Testis (tissue), 3 donors: ENCODE measurements around the gene DPF3. TPM values are rescaled to one million over a fixed set of nuclear protein-coding genes. Genes with fewer than 3 reads are reported as not detected.

ENCODE experiments used
- DNase-seq: peaks from one replicate; pipeline ENCODE4 v3.0.0-alpha.2; 2019
- H3K27ac ChIP-seq, 2 donors: fragments of 200-600 bp; sonication (generic); one replicate each; pipeline ENCODE4 v1.5.1; 2019
- H3K27me3 ChIP-seq: fragments of 200-600 bp; sonication (generic); one replicate; pipeline ENCODE4 v1.5.1; 2019
- H3K36me3 ChIP-seq: fragments of 200-600 bp; sonication (generic); one replicate; pipeline ENCODE4 v1.5.1; 2017; ENCODE audit warnings: low read depth; ENCODE audit errors: missing control alignments
- H3K4me1 ChIP-seq: fragments of 200-600 bp; sonication (generic); one replicate; pipeline ENCODE4 v1.5.1; 2019
- H3K4me3 ChIP-seq, 2 donors: fragments of 200-600 bp; sonication (generic); one replicate each; pipeline ENCODE4 v1.5.1; 2017 to 2019
- H3K9me3 ChIP-seq: fragments of 200-600 bp; sonication (generic); one replicate; pipeline ENCODE4 v1.5.1; 2017
- POLR2A ChIP-seq: fragments of 450-650 bp; IDR thresholded peaks from one replicate; pipeline ENCODE4 v1.6.1; 2017; ENCODE audit warnings: antibody characterized with exemption, mild to moderate bottlenecking, moderate library complexity
- WGBS, 2 donors: methylation state at CpG; one replicate each; pipeline ENCODE4 v1.1.5; 2018; 5-methylcytosine and 5-hydroxymethylcytosine counted together
- intact Hi-C: fragments of 100-400 bp; cut with DNase I; formaldehyde crosslinking; loops from one replicate; pipeline ENCODE4 v1.15.1; 2023; ENCODE audit warnings: low total_unique reads
- polyA plus RNA-seq: library from polyadenylated mRNA; stranded (reverse); fragments of 350-450 nt; fragmentation: Illumina TruSeq; extraction: RNeasy Lipid Tissue Mini Kit (QIAGEN cat#74804); gene quantifications from one replicate; pipeline ENCODE4 v1.2.3, GENCODE V29; 2014; ENCODE audit warnings: low read depth, low replicate concordance; ENCODE audit not compliant: insufficient read depth
- total RNA-seq, 2 donors: library from RNA; depleted of rRNA; stranded (reverse); fragments of >200 nt; gene quantifications; one replicate each; pipeline ENCODE4 v1.2.3, GENCODE V29; 2016
- TF ChIP-seq, protein P1 (sequence below), 3 experiments: fragments of 450-650 bp in 2 of 3; fragments of 200-600 bp in 1 of 3; sonication (generic) in 1 of 3; IDR thresholded peaks; one replicate each; pipeline ENCODE4 v1.5.1; 2016 to 2019; ENCODE audit warnings: antibody characterized with exemption in 3 of 3, mild to moderate bottlenecking in 2 of 3, moderate library complexity in 1 of 3

DPF3 gene
- total and polyA plus RNA-seq, 3 donors from 2014 or later: 14.6 to 41.6 (median 26.4) TPM

DNA sequence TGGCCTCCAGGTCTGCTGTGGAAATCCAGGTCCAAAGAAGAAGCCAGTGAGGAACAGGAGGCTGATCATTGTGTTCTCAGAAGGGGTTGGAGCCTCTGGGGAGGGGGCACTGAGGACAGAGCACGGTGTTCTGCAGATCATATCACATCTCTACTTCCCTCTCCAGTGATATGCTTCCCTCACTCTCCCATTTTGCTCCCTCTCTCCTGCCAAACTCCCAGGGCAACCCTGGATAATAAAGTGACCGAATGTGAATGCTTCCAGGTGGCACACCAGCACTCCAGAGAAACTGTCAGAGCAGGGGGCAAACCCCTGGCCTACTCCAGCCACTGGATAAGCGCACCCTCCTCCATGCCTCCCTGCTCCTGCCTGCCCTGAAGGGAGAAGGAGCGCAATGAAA is 57.8 kb downstream of the DPF3 start:
- Histone ChIP-seq H3K4me1 (peaks cover 12% of the 10 kb centered on the region), H3K27me3 (no peaks in the 10 kb centered on the region), H3K4me3 (no peak overlapping the region), H3K27ac (no peak overlapping the region), H3K9me3 (no peaks in the 10 kb centered on the region), H3K36me3 (no peaks in the 10 kb centered on the region)
- intact Hi-C loops: no loop called here
- DNase-seq: no peak
- WGBS, 2 donors: 80 to 85% methylated on average over 3 to 4 of the region's 4 CpGs
- TF ChIP-seq, protein P1, sequence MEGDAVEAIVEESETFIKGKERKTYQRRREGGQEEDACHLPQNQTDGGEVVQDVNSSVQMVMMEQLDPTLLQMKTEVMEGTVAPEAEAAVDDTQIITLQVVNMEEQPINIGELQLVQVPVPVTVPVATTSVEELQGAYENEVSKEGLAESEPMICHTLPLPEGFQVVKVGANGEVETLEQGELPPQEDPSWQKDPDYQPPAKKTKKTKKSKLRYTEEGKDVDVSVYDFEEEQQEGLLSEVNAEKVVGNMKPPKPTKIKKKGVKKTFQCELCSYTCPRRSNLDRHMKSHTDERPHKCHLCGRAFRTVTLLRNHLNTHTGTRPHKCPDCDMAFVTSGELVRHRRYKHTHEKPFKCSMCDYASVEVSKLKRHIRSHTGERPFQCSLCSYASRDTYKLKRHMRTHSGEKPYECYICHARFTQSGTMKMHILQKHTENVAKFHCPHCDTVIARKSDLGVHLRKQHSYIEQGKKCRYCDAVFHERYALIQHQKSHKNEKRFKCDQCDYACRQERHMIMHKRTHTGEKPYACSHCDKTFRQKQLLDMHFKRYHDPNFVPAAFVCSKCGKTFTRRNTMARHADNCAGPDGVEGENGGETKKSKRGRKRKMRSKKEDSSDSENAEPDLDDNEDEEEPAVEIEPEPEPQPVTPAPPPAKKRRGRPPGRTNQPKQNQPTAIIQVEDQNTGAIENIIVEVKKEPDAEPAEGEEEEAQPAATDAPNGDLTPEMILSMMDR (IDR thresholded peaks at IDR 0.05): no peak
- TF ChIP-seq POLR2A: no peak

DNA sequence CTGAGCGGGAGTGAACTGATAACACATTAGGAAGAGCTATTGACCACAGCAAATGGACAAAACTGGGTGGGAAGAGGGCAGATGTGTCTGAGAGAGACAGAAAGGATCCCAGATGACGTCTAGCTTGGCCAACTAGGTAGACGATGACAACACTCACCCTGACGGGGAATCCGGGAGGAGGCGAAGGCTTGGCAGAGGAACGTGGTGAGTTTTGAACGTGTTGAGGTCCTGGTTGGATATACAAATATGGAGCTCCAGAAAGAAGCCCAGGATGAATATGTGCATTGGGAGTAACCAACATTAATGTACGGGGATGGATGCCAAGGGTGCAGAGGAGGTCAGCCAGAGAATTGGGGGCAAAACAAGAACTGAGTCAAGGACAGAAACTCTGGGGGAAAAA is 60.7 kb downstream of the DPF3 start:
- Histone ChIP-seq H3K9me3 (no peaks in the 10 kb centered on the region), H3K4me3 (no peak overlapping the region), H3K27me3 (no peaks in the 10 kb centered on the region), H3K27ac (no peak overlapping the region), H3K4me1 (peaks cover 24% of the 10 kb centered on the region), H3K36me3 (no peaks in the 10 kb centered on the region)
- 92 to 94% methylated on average over 9 of the region's 9 CpGs for WGBS, 2 donors
- DNase-seq: no peak
- no peak for TF ChIP-seq POLR2A
- TF ChIP-seq, protein P1 (IDR thresholded peaks at IDR 0.05): no peak
- intact Hi-C loops: no loop called here

DNA sequence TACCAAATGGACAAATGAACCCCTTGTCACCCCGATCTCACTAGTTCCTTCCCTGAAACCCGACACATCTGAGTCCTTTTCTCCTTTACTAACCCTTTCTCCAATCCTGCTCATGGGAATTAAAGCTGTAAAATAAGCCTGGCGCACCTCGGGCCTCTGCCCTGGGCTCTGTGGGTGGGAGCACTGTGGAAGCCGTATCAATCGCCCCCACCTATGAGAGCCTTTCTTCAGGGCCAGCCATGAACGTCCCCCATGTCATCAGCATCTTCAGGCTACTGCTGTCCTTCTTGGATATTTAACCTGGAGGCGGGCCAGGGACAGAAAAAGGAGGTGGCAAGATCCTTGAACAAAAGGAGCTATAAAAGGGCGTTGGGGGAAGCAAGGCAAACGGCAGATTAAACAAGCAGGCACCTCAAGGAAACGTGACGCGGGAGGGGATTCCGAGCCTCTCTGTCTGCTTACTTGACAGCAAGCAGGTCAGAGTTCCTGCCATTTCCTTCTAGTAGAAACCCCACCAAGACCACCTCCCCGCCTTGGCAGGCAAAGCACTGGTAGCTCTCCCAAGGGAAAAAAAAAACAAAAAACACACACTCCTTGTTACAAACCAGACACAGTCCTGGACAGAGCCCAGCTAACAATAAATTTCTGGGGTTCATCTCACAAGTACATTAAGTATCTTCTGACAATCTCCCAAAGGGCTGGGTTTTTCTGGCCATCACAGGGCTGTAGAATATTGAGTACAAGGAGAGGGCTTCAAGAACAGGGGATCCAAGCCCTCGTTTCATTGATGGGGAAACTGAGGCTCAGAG is 62.9 kb downstream of the DPF3 start:
- intact Hi-C loops: no loop called here
- no peak for TF ChIP-seq POLR2A
- TF ChIP-seq, protein P1 (IDR thresholded peaks at IDR 0.05): no peak
- H3K9me3 ChIP-seq: no peaks in the 10 kb centered on the region
- no peaks in the 10 kb centered on the region for H3K27me3 ChIP-seq
- no peaks in the 10 kb centered on the region for H3K36me3 ChIP-seq
- DNase-seq: peak; percentile 87
- H3K4me3 ChIP-seq: no peak overlapping the region
- 19 to 33% methylated on average over 16 of the region's 16 CpGs for WGBS, 2 donors
- H3K4me1 ChIP-seq: peaks cover 25% of the 10 kb centered on the region
- peak overlapping the region; percentile 86 to 90 for H3K27ac ChIP-seq

DNA sequence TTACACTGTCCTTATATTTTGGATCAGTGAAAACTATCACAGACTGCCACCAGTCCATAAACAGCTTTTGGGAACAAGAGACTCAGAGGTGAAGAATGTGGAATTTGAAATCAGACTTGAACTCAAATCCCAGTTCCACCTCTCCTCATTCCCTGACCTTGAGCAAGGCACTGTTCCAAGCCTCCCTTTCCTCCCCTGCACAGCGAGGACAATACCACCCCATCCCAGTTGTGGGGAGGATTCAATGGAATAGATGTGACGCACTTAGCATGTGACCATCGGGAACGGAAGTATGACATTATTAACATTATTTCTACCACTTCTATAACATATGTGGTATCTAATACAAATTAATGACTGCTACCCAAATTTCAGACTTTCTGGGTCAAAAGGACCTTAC is 63.5 kb downstream of the DPF3 start:
- H3K36me3 ChIP-seq: no peaks in the 10 kb centered on the region
- no peaks in the 10 kb centered on the region for H3K27me3 ChIP-seq
- DNase-seq: peak; percentile 78
- 35 to 51% methylated on average over 4 of the region's 4 CpGs for WGBS, 2 donors
- peaks cover 30% of the 10 kb centered on the region for H3K4me1 ChIP-seq
- intact Hi-C loops: no loop called here
- H3K9me3 ChIP-seq: no peaks in the 10 kb centered on the region
- peak overlapping the region; percentile 86 to 90 for H3K27ac ChIP-seq
- no peak overlapping the region for H3K4me3 ChIP-seq
- TF ChIP-seq, protein P1 (IDR thresholded peaks at IDR 0.05): no peak

DNA sequence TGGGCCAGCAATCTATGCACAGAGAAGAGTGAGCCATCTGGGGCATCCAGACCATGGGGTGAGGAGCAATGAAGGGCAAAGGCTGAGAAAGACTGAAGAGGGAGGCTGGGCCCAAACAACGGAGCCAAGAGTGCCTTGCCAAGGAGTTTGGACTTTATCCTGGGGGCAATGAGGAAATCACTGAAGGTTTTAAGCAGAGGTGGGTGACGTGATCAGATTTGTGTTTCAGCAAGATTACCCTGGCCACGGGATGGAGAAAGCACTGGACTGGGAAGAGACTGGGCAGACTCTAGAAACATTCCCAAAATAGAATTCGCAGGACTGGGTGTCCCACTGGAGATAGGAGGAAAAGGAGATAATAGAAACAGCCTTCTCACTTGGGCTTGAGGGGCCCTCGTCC is 65.3 kb downstream of the DPF3 start:
- no peak for TF ChIP-seq POLR2A
- TF ChIP-seq, protein P1 (IDR thresholded peaks at IDR 0.05): no peak
- H3K27me3 ChIP-seq: no peaks in the 10 kb centered on the region
- 38 to 41% methylated on average over 5 of the region's 5 CpGs for WGBS, 2 donors
- DNase-seq: peak; percentile 48
- intact Hi-C loops: no loop called here
- no peak overlapping the region for H3K4me3 ChIP-seq
- peak overlapping the region in 1 of 2 donors; percentile 51 for H3K27ac ChIP-seq
- peaks cover 30% of the 10 kb centered on the region for H3K4me1 ChIP-seq
- no peaks in the 10 kb centered on the region for H3K36me3 ChIP-seq
- no peaks in the 10 kb centered on the region for H3K9me3 ChIP-seq
